Liver (tissue), 3 donors: ENCODE data around the gene PLPPR2.

ENCODE experiments used
- CTCF ChIP-seq: fragments of 150-350 bp; IDR thresholded peaks from 2 replicates; pipeline ENCODE4 v1.5.1; 2017; ENCODE audit warnings: improper control_type of control experiment, low read depth, low read length; ENCODE audit not compliant: missing input control
- EGR1 ChIP-seq, 2 donors: IDR thresholded peaks; 2 replicates each; pipeline ENCODE4 v1.6.1; 2016 to 2018; ENCODE audit warnings: antibody characterized with exemption in 2 of 2, low read depth in 2 of 2
- GABPA ChIP-seq, 2 donors: IDR thresholded peaks in 1 of 2; conservative IDR thresholded peaks in 1 of 2; 2 replicates each; pipeline ENCODE4 v1.6.1; 2016; ENCODE audit warnings: antibody characterized with exemption in 2 of 2, mild to moderate bottlenecking in 1 of 2, moderate library complexity in 1 of 2
- HNF4G ChIP-seq: IDR thresholded peaks from 2 replicates; pipeline ENCODE4 v1.6.1; 2016; ENCODE audit warnings: antibody characterized with exemption
- JUND ChIP-seq, 2 donors: IDR thresholded peaks; 2 replicates each; pipeline ENCODE4 v1.6.1; 2016; ENCODE audit warnings: antibody characterized with exemption in 2 of 2
- NR2F2 ChIP-seq: IDR thresholded peaks from 2 replicates; pipeline ENCODE4 v1.6.1; 2016; ENCODE audit warnings: antibody characterized with exemption
- REST ChIP-seq: IDR thresholded peaks from 2 replicates; pipeline ENCODE4 v1.6.1; 2016; ENCODE audit warnings: antibody characterized with exemption, mild to moderate bottlenecking
- TAF1 ChIP-seq: conservative IDR thresholded peaks from 2 replicates; pipeline ENCODE4 v1.6.1; 2016; ENCODE audit warnings: antibody characterized with exemption, mild to moderate bottlenecking
- ZBTB33 ChIP-seq: IDR thresholded peaks from 2 replicates; pipeline ENCODE4 v1.6.1; 2016; ENCODE audit warnings: antibody characterized with exemption
- TF ChIP-seq, protein P1 (sequence below): IDR thresholded peaks from 2 replicates; pipeline ENCODE4 v1.6.1; 2016; ENCODE audit warnings: antibody characterized with exemption
- donor health status: healthy.
- donor health status: healthy.

GRCh38 chr19:11373885-11374432 is 18.7 kb downstream of the PLPPR2 start:
- TF ChIP-seq TAF1 (no peak), ZBTB33 (no peak), CTCF (no peak), GABPA (IDR thresholded peaks at IDR 0.05 in 1 of 2, conservative IDR thresholded peaks at IDR 0.05 in 1 of 2) (no peak), EGR1 (IDR thresholded peaks at IDR 0.05; ENCODE audit: low read depth in 2 of 2) (no peak), HNF4G (no peak), JUND (IDR thresholded peaks at IDR 0.05) (no peak), NR2F2 (no peak), REST (no peak)
- TF ChIP-seq, protein P1, sequence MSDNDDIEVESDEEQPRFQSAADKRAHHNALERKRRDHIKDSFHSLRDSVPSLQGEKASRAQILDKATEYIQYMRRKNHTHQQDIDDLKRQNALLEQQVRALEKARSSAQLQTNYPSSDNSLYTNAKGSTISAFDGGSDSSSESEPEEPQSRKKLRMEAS, result no peak
